Upper lobe of left lung (tissue), 4 donors: ENCODE measurements around the gene FGF14.

Source experiments
- EP300 ChIP-seq, 4 donors: sonication (generic); formaldehyde crosslinking; IDR thresholded peaks; one replicate each; pipeline ENCODE4 v1.5.1; 2017; ENCODE audit warnings: antibody characterized with exemption in 4 of 4, control low read depth in 2 of 4
- POLR2A ChIP-seq, 4 donors: fragments of 450-650 bp; IDR thresholded peaks; one replicate each; pipeline ENCODE4 v1.5.1; 2016 to 2017; ENCODE audit warnings: antibody characterized with exemption in 4 of 4, mild to moderate bottlenecking in 2 of 4
- TF ChIP-seq, protein P1 (sequence below), 6 experiments: fragments of 450-650 bp in 4 of 6; fragments of 200-600 bp in 2 of 6; sonication (generic) in 2 of 6; IDR thresholded peaks; one replicate each; pipeline ENCODE4 v1.5.1; 2016 to 2019; ENCODE audit warnings: antibody characterized with exemption in 6 of 6

DNA sequence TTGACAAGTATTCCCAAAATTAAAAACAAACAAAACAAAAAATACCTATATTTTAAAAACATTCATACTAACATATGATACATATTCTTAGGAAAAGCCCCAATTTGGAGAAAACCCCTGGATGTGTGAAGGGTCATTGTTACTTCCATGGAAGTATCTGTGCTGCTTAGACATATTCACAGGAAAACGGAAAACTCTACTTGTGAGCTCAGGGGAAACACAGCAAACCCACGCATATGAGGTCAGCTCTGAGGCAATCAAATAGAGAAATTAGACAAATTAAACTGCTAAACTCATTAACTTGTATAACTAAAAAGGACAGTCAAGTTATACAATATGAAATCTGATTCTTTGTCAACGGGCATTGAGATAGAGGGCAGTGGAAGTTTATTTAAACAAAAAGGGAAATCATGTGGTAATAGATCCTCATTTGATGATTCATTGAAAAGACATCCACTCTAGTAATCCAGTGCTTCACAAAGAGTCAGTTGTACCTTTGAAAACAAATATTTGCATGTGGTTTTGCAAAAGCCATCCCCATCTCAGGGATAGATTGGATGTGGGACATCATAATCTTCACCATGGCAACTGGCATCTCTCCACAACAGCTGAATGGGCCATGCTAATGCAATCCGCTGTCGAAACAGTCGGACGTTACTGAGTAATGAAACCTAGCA, 526.0 kb downstream of the FGF14 start:
- TF ChIP-seq POLR2A (IDR thresholded peaks at IDR 0.05) = no peak
- TF ChIP-seq, protein P1, sequence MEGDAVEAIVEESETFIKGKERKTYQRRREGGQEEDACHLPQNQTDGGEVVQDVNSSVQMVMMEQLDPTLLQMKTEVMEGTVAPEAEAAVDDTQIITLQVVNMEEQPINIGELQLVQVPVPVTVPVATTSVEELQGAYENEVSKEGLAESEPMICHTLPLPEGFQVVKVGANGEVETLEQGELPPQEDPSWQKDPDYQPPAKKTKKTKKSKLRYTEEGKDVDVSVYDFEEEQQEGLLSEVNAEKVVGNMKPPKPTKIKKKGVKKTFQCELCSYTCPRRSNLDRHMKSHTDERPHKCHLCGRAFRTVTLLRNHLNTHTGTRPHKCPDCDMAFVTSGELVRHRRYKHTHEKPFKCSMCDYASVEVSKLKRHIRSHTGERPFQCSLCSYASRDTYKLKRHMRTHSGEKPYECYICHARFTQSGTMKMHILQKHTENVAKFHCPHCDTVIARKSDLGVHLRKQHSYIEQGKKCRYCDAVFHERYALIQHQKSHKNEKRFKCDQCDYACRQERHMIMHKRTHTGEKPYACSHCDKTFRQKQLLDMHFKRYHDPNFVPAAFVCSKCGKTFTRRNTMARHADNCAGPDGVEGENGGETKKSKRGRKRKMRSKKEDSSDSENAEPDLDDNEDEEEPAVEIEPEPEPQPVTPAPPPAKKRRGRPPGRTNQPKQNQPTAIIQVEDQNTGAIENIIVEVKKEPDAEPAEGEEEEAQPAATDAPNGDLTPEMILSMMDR (IDR thresholded peaks at IDR 0.05) = no peak
- TF ChIP-seq EP300 (IDR thresholded peaks at IDR 0.05) = no peak
